ENCODE measurements around the gene ZNF831.

Gene ZNF831

GRCh38 chr20:59141818-59142581 is 21.6 kb upstream of the ZNF831 start:
- DNase-seq: no peak

- DNase-seq: no peak
These were observed 20.3 kb upstream of the ZNF831 start for GRCh38 chr20:59143326-59143725.

- DNase-seq: no peak
These were observed 19.3 kb upstream of the ZNF831 start for GRCh38 chr20:59144179-59144830.

GRCh38 chr20:59144831-59145196 is 18.8 kb upstream of the ZNF831 start:
- no peak for DNase-seq

DNA sequence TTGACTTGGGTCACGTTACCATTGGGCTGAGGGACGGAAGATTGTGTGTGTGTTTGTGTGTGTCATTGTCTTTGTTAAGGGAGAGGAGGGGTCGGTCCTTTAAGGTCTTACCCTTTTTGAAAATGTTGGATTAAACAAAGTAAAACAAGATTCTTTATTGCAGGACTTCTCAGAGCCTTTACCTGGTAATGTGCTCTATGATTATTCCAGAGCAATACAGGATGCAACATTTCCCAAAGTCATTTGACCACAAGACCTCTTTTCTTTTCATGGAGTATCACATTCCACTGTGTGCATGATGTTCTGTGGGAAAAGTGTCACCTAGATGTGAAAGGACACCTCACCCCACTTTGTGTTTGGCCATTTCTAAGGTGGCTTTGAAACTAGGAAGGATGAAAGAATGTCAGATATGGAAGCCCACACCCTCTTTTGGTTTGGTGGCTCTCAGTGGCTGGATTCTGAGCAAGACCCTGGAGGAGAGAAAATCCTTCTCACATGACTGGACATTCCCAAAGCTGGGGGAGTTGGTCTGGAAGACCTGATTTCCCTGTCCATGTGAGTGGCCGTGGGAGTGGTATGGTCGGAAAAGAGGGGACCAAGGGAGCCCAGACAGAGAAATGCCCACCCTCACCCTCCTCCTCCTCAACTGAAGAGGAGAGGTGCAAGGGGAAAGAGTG is 18.2 kb upstream of the ZNF831 start:
- DNase-seq: no peak

DNA sequence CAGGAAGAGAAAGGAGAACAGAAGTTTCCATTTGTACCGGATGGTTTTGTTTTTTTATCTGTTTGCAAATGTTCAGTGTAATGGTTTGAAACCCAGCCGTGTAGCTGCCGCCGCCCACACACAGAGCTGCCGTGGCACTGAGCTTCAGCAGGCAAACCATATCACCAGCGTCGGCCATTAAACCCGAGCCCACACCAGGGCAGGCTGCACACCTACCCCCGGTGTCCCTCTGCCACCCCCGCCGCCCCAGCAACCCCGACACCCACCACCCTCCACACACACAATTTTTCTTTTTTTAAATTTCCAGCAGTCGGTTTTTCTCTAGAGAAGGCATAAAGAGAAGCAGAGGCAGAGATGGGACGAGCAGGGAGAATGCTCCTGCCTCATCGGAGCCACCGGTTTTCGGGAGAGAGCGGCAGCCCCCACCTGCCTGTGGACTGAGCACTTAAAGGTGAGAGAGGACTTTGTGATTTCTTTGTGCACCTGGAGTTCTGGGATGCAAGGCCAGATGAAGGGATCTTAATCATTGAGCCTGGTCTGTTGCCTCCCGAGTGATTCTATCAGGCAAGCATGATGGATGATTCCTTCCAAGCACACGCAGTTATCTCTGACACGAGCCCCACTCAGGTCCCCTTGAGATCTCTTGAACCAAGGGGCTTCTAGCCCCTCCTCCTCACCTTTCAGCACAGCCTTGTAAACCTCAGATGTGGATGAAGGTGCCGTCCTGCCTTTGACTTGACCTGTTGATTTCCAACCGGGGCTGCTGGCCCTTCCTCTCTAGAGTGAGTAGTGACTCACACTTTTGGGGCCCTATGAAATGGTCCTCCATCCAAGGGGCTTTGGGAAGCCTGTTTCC is 17.5 kb upstream of the ZNF831 start:
- no peak for DNase-seq

DNA sequence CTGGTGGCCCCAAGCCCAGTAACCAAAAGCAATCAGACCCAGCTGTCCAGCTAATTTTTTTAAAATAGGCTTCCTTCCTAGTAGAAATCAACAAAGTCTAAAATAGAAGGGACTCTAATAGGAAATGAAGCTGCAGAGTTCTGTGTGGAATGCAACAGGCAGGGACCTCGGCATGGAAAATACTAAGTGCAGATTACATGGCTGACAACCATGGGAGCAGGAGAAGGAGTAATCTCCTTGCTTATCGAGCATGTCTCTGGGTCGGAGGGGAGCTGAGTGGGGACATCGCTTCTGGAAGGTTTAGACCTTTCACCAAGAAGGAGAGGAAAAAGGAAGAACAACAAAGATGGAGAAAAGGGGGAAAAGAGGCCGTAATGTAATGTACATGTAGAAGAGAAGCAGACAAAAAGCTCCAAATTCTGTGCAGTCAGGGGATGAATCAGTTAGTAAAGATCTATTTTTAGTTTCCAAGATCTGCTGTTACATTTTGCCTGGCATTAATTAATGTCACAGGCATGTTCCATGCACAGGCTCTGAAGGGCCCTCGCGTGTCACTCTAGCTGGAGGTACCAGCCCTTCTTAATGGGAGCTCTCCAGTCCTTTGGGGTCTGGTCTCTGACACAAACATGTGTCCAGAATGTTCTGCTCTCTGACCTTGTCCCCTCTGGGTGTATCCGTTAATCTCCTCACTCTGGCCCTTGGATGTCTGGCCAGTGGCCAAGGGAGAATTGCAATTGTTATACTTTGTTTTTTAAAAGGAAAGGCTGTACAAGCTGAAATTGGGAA is 16.6 kb upstream of the ZNF831 start:
- no peak for DNase-seq

- DNase-seq: no peak
These were observed 16.0 kb upstream of the ZNF831 start for GRCh38 chr20:59147586-59147985.

- DNase-seq: no peak
These were observed 14.7 kb upstream of the ZNF831 start for GRCh38 chr20:59148701-59149493.

GRCh38 chr20:59149678-59150504 is 13.7 kb upstream of the ZNF831 start:
- no peak for DNase-seq

DNA sequence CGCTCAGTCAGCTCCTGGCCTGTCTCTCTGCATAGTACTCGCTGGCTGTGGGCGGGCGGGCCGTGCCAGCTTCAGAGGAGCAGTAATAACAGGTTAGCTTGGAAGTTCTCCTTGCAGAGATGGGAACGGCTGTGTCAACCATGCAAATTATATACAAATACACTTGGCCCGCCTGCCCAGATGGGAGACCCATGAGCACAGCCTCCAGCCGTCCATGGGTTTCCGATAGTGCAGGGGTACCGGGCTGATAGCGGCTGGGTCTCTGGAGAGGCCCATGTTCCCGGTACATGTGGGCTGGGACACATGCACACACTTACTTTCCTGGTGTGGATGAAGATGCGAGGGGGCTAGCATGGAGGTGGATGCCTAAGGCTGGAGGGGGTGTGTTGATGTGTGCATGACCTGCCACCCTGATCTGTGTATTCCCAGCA is 12.8 kb upstream of the ZNF831 start:
- DNase-seq: no peak

- no peak for DNase-seq
These were observed 12.2 kb upstream of the ZNF831 start for GRCh38 chr20:59151391-59151790.

DNA sequence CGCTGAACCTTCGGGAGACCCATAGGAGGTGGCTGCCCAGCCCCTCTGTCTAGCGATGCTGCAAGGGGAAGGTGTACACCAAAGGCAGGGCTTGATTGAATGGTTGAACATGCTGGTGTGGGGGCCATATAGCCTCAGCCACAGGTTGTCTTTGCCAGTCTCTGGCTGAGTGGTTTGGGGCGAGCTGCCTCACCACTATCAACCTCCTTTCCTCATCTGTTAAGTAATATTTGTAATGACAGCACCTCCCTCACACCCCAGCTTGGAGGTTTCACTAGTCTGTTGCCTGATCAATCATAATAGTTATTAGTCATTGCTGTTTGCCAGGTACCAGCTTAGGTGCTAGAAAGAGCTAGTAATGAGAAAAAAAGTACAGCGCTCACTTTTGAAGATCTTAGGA is 11.8 kb upstream of the ZNF831 start:
- no peak for DNase-seq

- DNase-seq: no peak
These were observed 10.9 kb upstream of the ZNF831 start for GRCh38 chr20:59152559-59153354.

GRCh38 chr20:59153355-59153681 is 10.3 kb upstream of the ZNF831 start:
- no peak for DNase-seq

DNA sequence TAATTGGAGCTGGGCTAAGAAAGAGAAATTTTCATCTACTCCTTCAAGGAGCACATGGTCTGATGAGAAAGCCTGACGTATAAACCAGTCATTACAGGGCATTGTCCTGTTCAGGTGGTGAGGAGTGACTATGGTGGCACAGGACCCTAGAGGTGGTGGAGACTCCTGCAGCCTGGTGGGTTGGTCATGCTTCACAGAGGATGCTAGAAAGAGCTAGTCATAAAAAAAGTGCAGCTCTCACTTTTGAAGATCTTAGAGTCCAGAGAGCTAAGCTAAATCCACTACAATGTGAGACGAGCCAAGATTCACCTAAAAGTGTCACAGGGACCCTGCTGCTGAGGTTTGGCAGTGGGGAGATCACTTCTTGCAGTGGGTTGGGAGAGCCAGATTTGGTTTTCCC is 9.8 kb upstream of the ZNF831 start:
- no peak for DNase-seq

DNA sequence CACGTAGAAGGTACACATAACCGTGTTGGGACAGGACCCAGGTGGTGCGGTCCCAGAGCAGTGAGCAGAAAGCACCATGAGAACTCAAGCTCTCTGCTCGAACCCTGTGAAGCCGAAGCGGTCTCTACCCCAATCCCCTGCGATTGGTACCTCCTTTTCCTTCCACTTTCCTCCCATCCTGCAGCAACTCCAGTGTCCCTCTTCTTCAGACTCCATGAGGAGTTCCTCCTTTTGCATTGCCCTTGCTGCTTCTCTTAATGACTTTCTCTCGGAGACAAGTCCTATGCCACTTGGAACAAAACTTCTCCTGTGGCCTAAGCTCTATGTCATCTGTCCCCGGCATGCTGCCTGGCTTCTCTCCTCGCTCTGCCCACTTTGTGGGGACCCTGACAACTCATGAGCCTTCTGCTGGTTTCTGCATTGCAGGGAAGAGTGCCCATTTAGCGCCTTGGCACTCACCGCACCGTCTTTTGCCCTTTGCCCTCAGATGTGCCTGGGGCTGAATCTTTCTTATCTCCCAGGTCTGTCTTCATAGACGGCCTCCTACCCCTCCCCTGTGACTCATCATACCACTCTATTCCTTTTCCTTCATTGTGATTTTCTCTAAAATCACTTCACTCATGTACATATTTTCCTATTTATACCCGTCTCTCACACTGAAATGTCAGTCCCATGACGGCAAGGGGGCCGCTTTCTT is 9.2 kb upstream of the ZNF831 start:
- DNase-seq: no peak

DNA sequence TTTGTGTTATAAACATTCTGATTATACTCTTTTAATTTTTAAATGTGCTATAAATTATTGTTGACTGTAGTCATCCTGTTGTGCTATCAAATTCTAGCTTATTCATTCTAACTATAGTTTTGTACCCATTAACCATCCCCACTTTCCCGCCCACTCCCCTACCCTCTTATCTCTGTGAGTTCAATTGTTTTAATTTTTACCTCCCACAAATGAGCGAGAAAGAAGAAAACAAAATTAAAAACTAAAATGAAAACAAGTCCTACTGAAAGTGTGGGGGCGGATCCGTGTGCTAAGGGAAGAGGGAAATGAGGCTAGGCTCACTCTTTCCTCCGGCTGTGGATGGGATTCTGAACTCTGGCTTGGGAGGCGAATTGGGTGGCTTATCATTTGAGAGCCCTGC is 6.6 kb upstream of the ZNF831 start:
- DNase-seq: no peak

DNA sequence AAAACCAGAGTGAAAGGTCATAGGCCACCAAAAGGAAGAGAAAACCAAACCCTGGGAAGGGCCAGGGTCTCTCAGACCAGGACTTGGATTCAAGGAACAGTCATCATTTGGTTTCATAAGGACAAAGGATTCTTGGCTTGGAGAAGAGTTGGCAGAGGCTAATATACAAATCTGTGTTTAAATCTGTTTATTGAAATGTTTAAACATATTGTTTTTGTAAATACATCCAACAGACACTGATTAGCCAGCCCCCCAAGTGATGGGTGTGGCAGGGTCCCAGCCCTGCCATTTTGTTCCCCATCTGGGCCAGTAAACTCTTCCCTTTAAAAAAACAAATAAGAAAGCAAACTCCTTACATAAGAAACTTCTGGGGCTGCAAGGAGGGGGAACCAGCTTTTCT is 6.1 kb upstream of the ZNF831 start:
- no peak for DNase-seq
